H9 (cell line): ENCODE data around the gene FETUB. TPM values are rescaled to one million over a fixed set of nuclear protein-coding genes. Genes with fewer than 3 reads are reported as not detected.

Experiments
- DNase-seq: peaks from one replicate; pipeline ENCODE4 v3.0.0-alpha.2; 2017
- H2AFZ ChIP-seq: one replicate; pipeline ENCODE4 v1.6.1; 2013; ENCODE audit warnings: mild to moderate bottlenecking, low read length, control low read depth, moderate library complexity
- H2AK5ac ChIP-seq: 2 replicates; pipeline ENCODE4 v1.6.1; 2013; ENCODE audit warnings: low read length, control low read depth, mixed read lengths; ENCODE audit not compliant: insufficient read length
- H2BK120ac ChIP-seq: one replicate; pipeline ENCODE4 v1.6.1; 2013; ENCODE audit warnings: low read depth, mild to moderate bottlenecking, low read length, control low read depth, inconsistent platforms; ENCODE audit not compliant: poor library complexity, severe bottlenecking
- H2BK12ac ChIP-seq: 2 replicates; pipeline ENCODE4 v1.6.1; 2013; ENCODE audit warnings: low read length, control low read depth, mixed read lengths, low read depth; ENCODE audit not compliant: insufficient read length
- H2BK15ac ChIP-seq: 2 replicates; pipeline ENCODE4 v1.6.1; 2013; ENCODE audit warnings: low read depth, low read length, control low read depth
- H2BK20ac ChIP-seq: one replicate; pipeline ENCODE4 v1.6.1; 2013; ENCODE audit warnings: low read depth, mild to moderate bottlenecking, low read length, control low read depth, inconsistent platforms; ENCODE audit not compliant: poor library complexity, severe bottlenecking
- H2BK5ac ChIP-seq: 2 replicates; pipeline ENCODE4 v1.6.1; 2013; ENCODE audit warnings: low read length, control low read depth, mixed read lengths; ENCODE audit not compliant: insufficient read length
- H3K14ac ChIP-seq: 2 replicates; pipeline ENCODE4 v1.6.1; 2013; ENCODE audit warnings: low read length, control low read depth; ENCODE audit not compliant: insufficient read depth
- H3K18ac ChIP-seq: 2 replicates; pipeline ENCODE4 v1.6.1; 2013; ENCODE audit warnings: low read depth, mild to moderate bottlenecking, mixed read lengths, low read length, control low read depth; ENCODE audit not compliant: insufficient read length
- H3K23ac ChIP-seq: 2 replicates; pipeline ENCODE4 v1.6.1; 2013; ENCODE audit warnings: low read length, control low read depth, mixed read lengths, low read depth; ENCODE audit not compliant: insufficient read length
- H3K23me2 ChIP-seq: 2 replicates; pipeline ENCODE4 v1.6.1; 2013; ENCODE audit warnings: low read depth, mild to moderate bottlenecking, mixed read lengths, low read length, control low read depth; ENCODE audit not compliant: insufficient read length, poor library complexity, severe bottlenecking
- H3K27ac ChIP-seq: 2 replicates; pipeline ENCODE4 v1.5.1; 2013; ENCODE audit warnings: low read length, control low read depth, mixed read lengths, low read depth; ENCODE audit not compliant: insufficient read length
- H3K27me3 ChIP-seq: 2 replicates; pipeline ENCODE4 v1.6.1; 2013; ENCODE audit warnings: low read length, control low read depth, inconsistent platforms; ENCODE audit not compliant: insufficient read depth
- H3K4ac ChIP-seq: 2 replicates; pipeline ENCODE4 v1.6.1; 2013; ENCODE audit warnings: low read depth, mild to moderate bottlenecking, control low read depth, inconsistent platforms, low read length, moderate library complexity
- H3K4me1 ChIP-seq: 2 replicates; pipeline ENCODE4 v1.6.1; 2013; ENCODE audit warnings: low read length, control low read depth, inconsistent platforms; ENCODE audit not compliant: insufficient read depth
- H3K4me2 ChIP-seq: 2 replicates; pipeline ENCODE4 v1.6.1; 2013; ENCODE audit warnings: low read length, control low read depth, mixed read lengths; ENCODE audit not compliant: insufficient read length, insufficient read depth
- H3K56ac ChIP-seq: 2 replicates; pipeline ENCODE4 v1.6.1; 2013; ENCODE audit warnings: low read depth, mild to moderate bottlenecking, mixed read lengths, low read length, control low read depth; ENCODE audit not compliant: insufficient read length
- H3K79me1 ChIP-seq: 2 replicates; pipeline ENCODE4 v1.6.1; 2013; ENCODE audit warnings: low read depth, mild to moderate bottlenecking, moderate library complexity, low read length, control low read depth, inconsistent platforms; ENCODE audit not compliant: insufficient read depth, poor library complexity, severe bottlenecking
- H3K79me2 ChIP-seq: 2 replicates; pipeline ENCODE4 v1.6.1; 2013; ENCODE audit warnings: low read length, control low read depth, inconsistent platforms; ENCODE audit not compliant: insufficient read depth
- H3K9ac ChIP-seq: 2 replicates; pipeline ENCODE4 v1.6.1; 2013; ENCODE audit warnings: low read length, control low read depth, mixed read lengths; ENCODE audit not compliant: insufficient read length; ENCODE audit errors: extremely low read depth
- H3K9me3 ChIP-seq: one replicate; pipeline ENCODE4 v1.6.1; 2013; ENCODE audit warnings: low read depth, low read length, inconsistent platforms; ENCODE audit not compliant: control insufficient read depth
- H3T11ph ChIP-seq: one replicate; pipeline ENCODE4 v1.6.1; 2013; ENCODE audit warnings: mild to moderate bottlenecking, low read length, control low read depth, inconsistent platforms
- H4K20me1 ChIP-seq: one replicate; pipeline ENCODE4 v1.6.1; 2013; ENCODE audit not compliant: control insufficient read depth, insufficient read length, insufficient read depth
- H4K5ac ChIP-seq: 2 replicates; pipeline ENCODE4 v1.6.1; 2013; ENCODE audit warnings: low read depth, mild to moderate bottlenecking, mixed read lengths, low read length, control low read depth; ENCODE audit not compliant: insufficient read length
- H4K8ac ChIP-seq: replicated peaks from 2 replicates; pipeline ENCODE4 v1.6.1; 2013; ENCODE audit warnings: low read length, control low read depth, mixed read lengths, low read depth; ENCODE audit not compliant: insufficient read length
- H4K91ac ChIP-seq: 2 replicates; pipeline ENCODE4 v1.6.1; 2013; ENCODE audit warnings: low read depth, mild to moderate bottlenecking, moderate library complexity, mixed read lengths, low read length, control low read depth; ENCODE audit not compliant: insufficient read length
- H3K27ac Mint-ChIP-seq, 3 experiments: 2 replicates in 2 of 3; 3 replicates in 1 of 3; pipeline ENCODE4 v1.8.0; 2020 to 2021; ENCODE audit warnings: mixed read lengths in 3 of 3, mild to moderate bottlenecking in 1 of 3, moderate library complexity in 1 of 3
- H3K27me3 Mint-ChIP-seq: 2 replicates; pipeline ENCODE4 v1.8.0; 2021; ENCODE audit warnings: low read depth, mild to moderate bottlenecking, moderate library complexity, mixed read lengths
- H3K36me3 Mint-ChIP-seq, 3 experiments: 2 replicates in 2 of 3; 3 replicates in 1 of 3; pipeline ENCODE4 v1.8.0; 2020 to 2021; ENCODE audit warnings: low read depth in 3 of 3, mixed read lengths in 3 of 3; ENCODE audit not compliant: insufficient read depth in 1 of 3
- H3K4me1 Mint-ChIP-seq, 2 experiments: 2 replicates each; pipeline ENCODE4 v1.8.0; 2020; ENCODE audit warnings: mixed read lengths in 2 of 2
- H3K4me3 Mint-ChIP-seq, 2 experiments: 2 replicates in 1 of 2; 3 replicates in 1 of 2; pipeline ENCODE4 v1.8.0; 2020 to 2021; ENCODE audit warnings: mild to moderate bottlenecking in 2 of 2, mixed read lengths in 2 of 2, moderate library complexity in 1 of 2
- H3K9me3 Mint-ChIP-seq, 2 experiments: 2 replicates in 1 of 2; 3 replicates in 1 of 2; pipeline ENCODE4 v1.8.0; 2020; ENCODE audit warnings: mild to moderate bottlenecking in 2 of 2, mixed read lengths in 2 of 2, moderate library complexity in 1 of 2
- WGBS: extraction: QIAGEN DNeasy Blood & Tissue Kit; methylation state at CpG from one replicate; pipeline ENCODE4 v1.1.7; 2013; ENCODE audit warnings: missing lambda C conversion rate, low lambda C conversion rate, mixed read lengths; ENCODE audit not compliant: insufficient read length; ENCODE audit errors: extremely low coverage; 5-methylcytosine and 5-hydroxymethylcytosine counted together
- total RNA-seq: library from RNA; stranded (reverse); gene quantifications from 2 replicates; pipeline ENCODE4 v1.2.1, GENCODE V29; 2021
- TF ChIP-seq, protein P1 (sequence below): fragments of 200-600 bp; sonication (generic); conservative IDR thresholded peaks from 3 replicates; pipeline ENCODE4 v1.8.0; 2021; ENCODE audit warnings: antibody characterized with exemption, mild to moderate bottlenecking

The FETUB gene
- total RNA-seq, 1 experiment from 2014 or later, result not detected

DNA sequence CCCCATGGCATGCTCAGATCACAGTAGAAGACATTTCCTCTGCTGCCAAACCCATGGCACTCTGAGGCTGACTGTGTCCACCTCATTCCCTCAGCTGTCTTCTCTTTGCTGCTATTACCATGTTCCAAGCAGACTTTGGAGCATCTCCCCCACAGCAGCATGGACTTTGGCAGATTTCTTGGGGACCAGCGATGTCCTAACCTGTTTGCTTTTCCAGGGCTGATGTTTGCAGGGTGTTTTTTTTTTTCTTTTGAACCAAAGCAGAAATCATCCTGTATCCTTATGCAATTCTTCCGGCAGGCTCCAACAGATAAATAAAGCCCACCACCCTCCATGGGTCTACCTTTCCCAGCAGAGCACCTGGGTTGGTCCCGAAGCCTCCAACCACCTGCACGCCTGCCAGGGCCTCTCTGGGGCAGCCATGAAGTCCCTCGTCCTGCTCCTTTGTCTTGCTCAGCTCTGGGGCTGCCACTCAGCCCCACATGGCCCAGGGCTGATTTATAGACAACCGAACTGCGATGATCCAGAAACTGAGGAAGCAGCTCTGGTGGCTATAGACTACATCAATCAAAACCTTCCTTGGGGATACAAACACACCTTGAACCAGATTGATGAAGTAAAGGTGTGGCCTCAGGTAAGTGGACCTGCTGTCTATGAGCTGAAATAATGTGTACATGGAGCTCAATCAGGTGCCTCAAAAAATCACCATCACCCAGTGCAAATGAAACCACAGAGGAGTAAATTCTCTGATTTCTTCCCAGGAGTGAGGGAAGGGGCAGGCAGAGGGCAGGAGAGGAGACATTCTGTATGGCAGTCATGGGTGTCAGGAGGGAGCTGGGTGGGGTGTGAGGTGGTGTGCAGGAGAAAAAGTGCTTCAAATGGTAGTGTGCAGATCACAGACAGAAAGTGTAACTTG is 27.2 kb upstream of the FETUB start, which contains the start of gene AHSG:
TSS of gene AHSG (plus strand) at position 340 of the 916 bp plus-strand sequence. CDS start at position 422, 82 bp downstream.
- H3K14ac ChIP-seq, result no peak within 1 kb of the TSS; the same call in 1 of the 2 replicates
- no peak within 1 kb of the TSS for H2BK20ac ChIP-seq
- no peak within 1 kb of the TSS for H4K5ac ChIP-seq
- no peak within 1 kb of the TSS for H3K9ac ChIP-seq
- no peak within 1 kb of the TSS for H3K4ac ChIP-seq
- no peak within 1 kb of the TSS for H2BK12ac ChIP-seq
- no peak within 1 kb of the TSS for H4K91ac ChIP-seq
- no peak for DNase-seq
- peaks cover 23% of the 10 kb centered on the region for H3K27me3 Mint-ChIP-seq
- no peaks in the 10 kb centered on the region for H3K9me3 ChIP-seq
- H3K79me2 ChIP-seq, result no peaks in the 10 kb centered on the region
- no peak within 1 kb of the TSS for H3K18ac ChIP-seq
- H3K27ac ChIP-seq, result no peak within 1 kb of the TSS
- H3K56ac ChIP-seq, result no peak within 1 kb of the TSS
- no peak within 1 kb of the TSS for H2BK15ac ChIP-seq
- no peaks in the 10 kb centered on the region for H3K9me3 Mint-ChIP-seq
- no peak within 1 kb of the TSS for H2AK5ac ChIP-seq
- no peaks in the 10 kb centered on the region for H3K79me1 ChIP-seq
- H2BK5ac ChIP-seq, result no peak within 1 kb of the TSS
- no peak within 1 kb of the TSS for H3T11ph ChIP-seq
- H3K4me1 ChIP-seq, result no peaks in the 10 kb centered on the region; the same call in 1 of the 2 replicates
- H3K23ac ChIP-seq, result no peak within 1 kb of the TSS
- no peak within 1 kb of the TSS for H4K8ac ChIP-seq
- H3K36me3 Mint-ChIP-seq, result no peaks in the 10 kb centered on the region
- no peak within 1 kb of the TSS; a peak in 1 of 7 replicates for H3K27ac Mint-ChIP-seq
- no peak within 1 kb of the TSS for H2BK120ac ChIP-seq
- no CpG with 5 or more reads among the region's 7 CpGs for WGBS
- no peak within 1 kb of the TSS for H3K4me3 Mint-ChIP-seq
- no peaks in the 10 kb centered on the region for H3K27me3 ChIP-seq
- TF ChIP-seq, protein P1, sequence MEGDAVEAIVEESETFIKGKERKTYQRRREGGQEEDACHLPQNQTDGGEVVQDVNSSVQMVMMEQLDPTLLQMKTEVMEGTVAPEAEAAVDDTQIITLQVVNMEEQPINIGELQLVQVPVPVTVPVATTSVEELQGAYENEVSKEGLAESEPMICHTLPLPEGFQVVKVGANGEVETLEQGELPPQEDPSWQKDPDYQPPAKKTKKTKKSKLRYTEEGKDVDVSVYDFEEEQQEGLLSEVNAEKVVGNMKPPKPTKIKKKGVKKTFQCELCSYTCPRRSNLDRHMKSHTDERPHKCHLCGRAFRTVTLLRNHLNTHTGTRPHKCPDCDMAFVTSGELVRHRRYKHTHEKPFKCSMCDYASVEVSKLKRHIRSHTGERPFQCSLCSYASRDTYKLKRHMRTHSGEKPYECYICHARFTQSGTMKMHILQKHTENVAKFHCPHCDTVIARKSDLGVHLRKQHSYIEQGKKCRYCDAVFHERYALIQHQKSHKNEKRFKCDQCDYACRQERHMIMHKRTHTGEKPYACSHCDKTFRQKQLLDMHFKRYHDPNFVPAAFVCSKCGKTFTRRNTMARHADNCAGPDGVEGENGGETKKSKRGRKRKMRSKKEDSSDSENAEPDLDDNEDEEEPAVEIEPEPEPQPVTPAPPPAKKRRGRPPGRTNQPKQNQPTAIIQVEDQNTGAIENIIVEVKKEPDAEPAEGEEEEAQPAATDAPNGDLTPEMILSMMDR, result no peak
- H2AFZ ChIP-seq, result no peak within 1 kb of the TSS
- H3K4me2 ChIP-seq, result no peak within 1 kb of the TSS
- no peaks in the 10 kb centered on the region for H3K23me2 ChIP-seq
- H4K20me1 ChIP-seq, result no peaks in the 10 kb centered on the region
- peaks cover 14% of the 10 kb centered on the region in 2 experiments for H3K4me1 Mint-ChIP-seq
